Body of pancreas (tissue), 4 donors: Measurements from ENCODE around the gene FUT9. TPM values are rescaled to one million over a fixed set of nuclear protein-coding genes. Genes with fewer than 3 reads are reported as not detected.

Experiments
- ATAC-seq: fragments of 150-250 bp; one replicate; pipeline ENCODE4 v1.9.1; 2016
- DNase-seq, 4 donors: peaks; one replicate each; pipeline ENCODE4 v3.0.0-alpha.2; 2019
- H3K27ac ChIP-seq, 4 donors: fragments of 200-600 bp; sonication (generic); 1 replicate in 3 of 4; 2 replicates in 1 of 4; pipeline versions ENCODE4 v1.5.1 to v1.6.1; 2016 to 2019; ENCODE audit warnings: mild to moderate bottlenecking in 1 of 4, mixed read lengths in 1 of 4, moderate library complexity in 1 of 4
- H3K27me3 ChIP-seq, 2 donors: fragments of 200-600 bp; sonication (generic); one replicate each; pipeline ENCODE4 v1.6.0; 2016; ENCODE audit warnings: mild to moderate bottlenecking in 1 of 2
- H3K36me3 ChIP-seq, 2 donors: fragments of 200-600 bp; sonication (generic); replicated peaks in 1 of 2; 2 replicates each; pipeline ENCODE4 v1.5.1; 2016; ENCODE audit warnings: low read depth in 2 of 2; ENCODE audit not compliant: insufficient read depth in 1 of 2
- H3K4me1 ChIP-seq: fragments of 200-600 bp; sonication (generic); one replicate; pipeline ENCODE4 v1.6.0; 2016
- H3K4me3 ChIP-seq, 2 donors: fragments of 200-600 bp; sonication (generic); 1 replicate in 1 of 2; 2 replicates in 1 of 2; pipeline ENCODE4 v1.5.1; 2016 to 2019
- H3K9me3 ChIP-seq, 3 donors: fragments of 200-600 bp; sonication (generic); 1 replicate in 2 of 3; 2 replicates in 1 of 3; pipeline ENCODE4 v1.5.1; 2016
- CTCF ChIP-seq, 7 experiments: fragments of 450-650 bp in 4 of 7; fragments of 200-600 bp in 3 of 7; sonication (generic) in 3 of 7; IDR thresholded peaks; one replicate each; pipeline ENCODE4 v1.5.1; 2016 to 2019; ENCODE audit warnings: antibody characterized with exemption in 7 of 7
- POLR2A ChIP-seq, 3 donors: fragments of 450-650 bp; IDR thresholded peaks; one replicate each; pipeline ENCODE4 v1.6.1; 2016; ENCODE audit warnings: antibody characterized with exemption in 3 of 3, mild to moderate bottlenecking in 2 of 3
- WGBS, 2 donors: methylation state at CpG; one replicate each; pipeline ENCODE4 v1.1.5; 2017; 5-methylcytosine and 5-hydroxymethylcytosine counted together
- intact Hi-C: fragments of 100-400 bp; cut with DNase I; formaldehyde crosslinking; loops from one replicate; pipeline ENCODE4 v1.15.1; 2023
- total RNA-seq, 2 donors: library from RNA; depleted of rRNA; stranded (reverse); fragments of >200 nt; gene quantifications; one replicate each; pipeline ENCODE4 v1.1.0, GENCODE V29; 2016

Gene FUT9
- total RNA-seq, 2 donors from 2014 or later: 0.26 to 9.2 TPM

GRCh38 chr6:96164802-96165201 is 149.0 kb downstream of the FUT9 start:
- intact Hi-C loops: no loop called here
- Histone ChIP-seq H3K9me3 (no peaks in the 10 kb centered on the region), H3K4me3 (no peak overlapping the region), H3K36me3 (no peaks in the 10 kb centered on the region), H3K4me1 (no peaks in the 10 kb centered on the region), H3K27ac (no peak overlapping the region), H3K27me3 (no peaks in the 10 kb centered on the region)
- DNase-seq: no peak
- ATAC-seq: no peak
- TF ChIP-seq CTCF (IDR thresholded peaks at IDR 0.05): no peak
- no peak for TF ChIP-seq POLR2A (IDR thresholded peaks at IDR 0.05)

- H3K9me3 ChIP-seq: no peaks in the 10 kb centered on the region
- TF ChIP-seq POLR2A (IDR thresholded peaks at IDR 0.05) (no peak), CTCF (IDR thresholded peaks at IDR 0.05) (no peak)
- ATAC-seq (no peak), DNase-seq (no peak)
- intact Hi-C loops: no loop called here
- H3K36me3 ChIP-seq: no peaks in the 10 kb centered on the region
- H3K27me3 ChIP-seq: no peaks in the 10 kb centered on the region
- no peaks in the 10 kb centered on the region for H3K4me1 ChIP-seq
- H3K27ac ChIP-seq: no peak overlapping the region
- H3K4me3 ChIP-seq: no peak overlapping the region
- 59 to 66% methylated on average over 2 of the region's 2 CpGs for WGBS, 2 donors
Measured at GRCh38 chr6:96171112-96171511, 155.3 kb downstream of the FUT9 start.

- DNase-seq: no peak
- H3K9me3 ChIP-seq: no peaks in the 10 kb centered on the region
- no peak overlapping the region for H3K27ac ChIP-seq
- TF ChIP-seq CTCF (IDR thresholded peaks at IDR 0.05) (no peak), POLR2A (IDR thresholded peaks at IDR 0.05) (no peak)
- H3K36me3 ChIP-seq: no peaks in the 10 kb centered on the region
- WGBS, 2 donors: 1 to 13% methylated on average over 2 of the region's 2 CpGs
- intact Hi-C loops: no loop called here
- no peak for ATAC-seq
- no peak overlapping the region for H3K4me3 ChIP-seq
- no peaks in the 10 kb centered on the region for H3K4me1 ChIP-seq
- H3K27me3 ChIP-seq: no peaks in the 10 kb centered on the region
Measured at GRCh38 chr6:96184798-96185197, 169.0 kb downstream of the FUT9 start.

GRCh38 chr6:96186094-96186493 is 170.3 kb downstream of the FUT9 start:
- Histone ChIP-seq H3K9me3 (no peaks in the 10 kb centered on the region), H3K36me3 (no peaks in the 10 kb centered on the region), H3K4me1 (no peaks in the 10 kb centered on the region), H3K4me3 (no peak overlapping the region), H3K27ac (no peak overlapping the region), H3K27me3 (no peaks in the 10 kb centered on the region)
- intact Hi-C loops: no loop called here
- 32 to 41% methylated on average over 2 of the region's 2 CpGs for WGBS, 2 donors
- ATAC-seq (no peak), DNase-seq (no peak)
- TF ChIP-seq POLR2A (IDR thresholded peaks at IDR 0.05): no peak
- TF ChIP-seq CTCF (IDR thresholded peaks at IDR 0.05): no peak

GRCh38 chr6:96186516-96187195 is 170.9 kb downstream of the FUT9 start:
- Histone ChIP-seq H3K9me3 (no peaks in the 10 kb centered on the region), H3K36me3 (no peaks in the 10 kb centered on the region), H3K4me1 (no peaks in the 10 kb centered on the region), H3K27me3 (no peaks in the 10 kb centered on the region), H3K4me3 (no peak overlapping the region), H3K27ac (no peak overlapping the region)
- no peak for DNase-seq
- 9 to 21% methylated on average over 2 of the region's 2 CpGs for WGBS, 2 donors
- intact Hi-C loops: no loop called here
- TF ChIP-seq POLR2A (IDR thresholded peaks at IDR 0.05) (no peak), CTCF (IDR thresholded peaks at IDR 0.05) (no peak)
- ATAC-seq: no peak
